Activated CD8-positive, alpha-beta T cell treated with anti-CD3 and anti-CD28 coated beads for 36 hours (primary cell): ENCODE data around the gene ATXN7. TPM values are rescaled to one million over a fixed set of nuclear protein-coding genes. Genes with fewer than 3 reads are reported as not detected.

Source experiments
- ATAC-seq: fragments of 200-7000 bp; cut with Tn5 transposase; one replicate; pipeline ENCODE4 v1.10.0; 2021; ENCODE audit warnings: mild to moderate bottlenecking, moderate library complexity
- CTCF ChIA-PET: fragments of 350-600 bp; sonication (Branson Sonifier 250); formaldehyde crosslinking; loops from one replicate; lab custom pipeline; 2021; ENCODE audit warnings: antibody characterized with exemption; lab: Charles Lee
- POLR2A ChIA-PET: fragments of 350-600 bp; sonication (Branson Sonifier 250); formaldehyde crosslinking; loops from one replicate; lab custom pipeline; 2021; ENCODE audit warnings: antibody characterized with exemption; lab: Charles Lee
- DNase-seq: peaks from one replicate; pipeline ENCODE4 v3.0.0-alpha.2; 2020
- H3K27ac Mint-ChIP-seq: one replicate; pipeline ENCODE4 v1.8.0; 2021; ENCODE audit warnings: mild to moderate bottlenecking, mixed read lengths
- H3K27me3 Mint-ChIP-seq: one replicate; pipeline ENCODE4 v1.8.0; 2021; ENCODE audit warnings: mixed read lengths
- H3K36me3 Mint-ChIP-seq: one replicate; pipeline ENCODE4 v1.8.0; 2021; ENCODE audit warnings: low read depth, mixed read lengths
- H3K4me1 Mint-ChIP-seq: one replicate; pipeline ENCODE4 v1.8.0; 2021; ENCODE audit warnings: low read depth, mixed read lengths
- H3K4me3 Mint-ChIP-seq: one replicate; pipeline ENCODE4 v1.8.0; 2021; ENCODE audit warnings: mild to moderate bottlenecking, moderate library complexity, mixed read lengths
- H3K9me3 Mint-ChIP-seq: one replicate; pipeline ENCODE4 v1.8.0; 2021; ENCODE audit warnings: mixed read lengths
- intact Hi-C: fragments of 100-400 bp; cut with micrococcal nuclease; formaldehyde crosslinking; loops from one replicate; pipeline ENCODE4 v1.10.0; 2022
- total RNA-seq, 2 experiments: library from RNA; stranded (reverse); gene quantifications; one replicate each; pipeline ENCODE4 v1.2.3, GENCODE V29; 2021
- TF ChIP-seq, protein P1 (sequence below): fragments of 200-600 bp; IDR thresholded peaks from one replicate; pipeline ENCODE4 v1.8.0; 2022; ENCODE audit warnings: antibody characterized with exemption, mild to moderate bottlenecking

The ATXN7 gene
- total RNA-seq, 2 experiments from 2014 or later = 22.5 to 25.9 TPM

DNA sequence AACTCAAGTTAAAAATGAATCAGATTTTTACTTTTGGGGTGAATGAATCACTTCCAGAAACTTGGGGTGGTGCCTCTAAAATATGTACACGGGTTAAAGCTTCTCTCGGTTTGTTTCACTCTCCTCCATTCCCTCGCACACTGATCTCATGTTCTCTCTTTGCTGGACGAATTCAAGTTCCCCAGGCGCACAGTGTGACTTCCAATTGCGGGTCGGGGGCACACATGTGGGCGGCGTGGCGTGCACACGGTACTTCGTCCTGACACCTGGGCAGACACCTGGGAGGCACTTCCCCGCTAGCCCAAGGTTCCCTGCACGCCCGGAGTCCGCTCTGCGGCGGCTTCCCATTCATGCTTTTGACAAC is 47.8 kb downstream of the ATXN7 start:
- ChIA-PET POLR2A (interaction anchor here (0.6 to 1.8 kb wide), 7 partner anchors 10 to 69 kb away, joined by 3 to 6 read pairs (median 3); no protein-coding TSS in a partner anchor), CTCF (interaction anchor here (1.1 to 1.9 kb wide), 5 partner anchors 17 to 68 kb away, joined by 3 to 5 read pairs (median 3); no protein-coding TSS in a partner anchor)
- H3K27me3 Mint-ChIP-seq = no peaks in the 10 kb centered on the region
- H3K4me3 Mint-ChIP-seq = peak overlapping the region; percentile 92
- TF ChIP-seq, protein P1, sequence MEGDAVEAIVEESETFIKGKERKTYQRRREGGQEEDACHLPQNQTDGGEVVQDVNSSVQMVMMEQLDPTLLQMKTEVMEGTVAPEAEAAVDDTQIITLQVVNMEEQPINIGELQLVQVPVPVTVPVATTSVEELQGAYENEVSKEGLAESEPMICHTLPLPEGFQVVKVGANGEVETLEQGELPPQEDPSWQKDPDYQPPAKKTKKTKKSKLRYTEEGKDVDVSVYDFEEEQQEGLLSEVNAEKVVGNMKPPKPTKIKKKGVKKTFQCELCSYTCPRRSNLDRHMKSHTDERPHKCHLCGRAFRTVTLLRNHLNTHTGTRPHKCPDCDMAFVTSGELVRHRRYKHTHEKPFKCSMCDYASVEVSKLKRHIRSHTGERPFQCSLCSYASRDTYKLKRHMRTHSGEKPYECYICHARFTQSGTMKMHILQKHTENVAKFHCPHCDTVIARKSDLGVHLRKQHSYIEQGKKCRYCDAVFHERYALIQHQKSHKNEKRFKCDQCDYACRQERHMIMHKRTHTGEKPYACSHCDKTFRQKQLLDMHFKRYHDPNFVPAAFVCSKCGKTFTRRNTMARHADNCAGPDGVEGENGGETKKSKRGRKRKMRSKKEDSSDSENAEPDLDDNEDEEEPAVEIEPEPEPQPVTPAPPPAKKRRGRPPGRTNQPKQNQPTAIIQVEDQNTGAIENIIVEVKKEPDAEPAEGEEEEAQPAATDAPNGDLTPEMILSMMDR = no peak
- no peaks in the 10 kb centered on the region for H3K9me3 Mint-ChIP-seq
- peaks cover 26% of the 10 kb centered on the region for H3K36me3 Mint-ChIP-seq
- intact Hi-C loops = loop anchor here (5.0 to 10.0 kb wide), 2 partner anchors 49 to 53 kb away; partner anchors contain the start of genes ATXN7 and THOC7
- ATAC-seq (peak; percentile 31), DNase-seq (peak; percentile 60)
- H3K27ac Mint-ChIP-seq = peak overlapping the region; percentile 97
- H3K4me1 Mint-ChIP-seq = peaks cover 34% of the 10 kb centered on the region

DNA sequence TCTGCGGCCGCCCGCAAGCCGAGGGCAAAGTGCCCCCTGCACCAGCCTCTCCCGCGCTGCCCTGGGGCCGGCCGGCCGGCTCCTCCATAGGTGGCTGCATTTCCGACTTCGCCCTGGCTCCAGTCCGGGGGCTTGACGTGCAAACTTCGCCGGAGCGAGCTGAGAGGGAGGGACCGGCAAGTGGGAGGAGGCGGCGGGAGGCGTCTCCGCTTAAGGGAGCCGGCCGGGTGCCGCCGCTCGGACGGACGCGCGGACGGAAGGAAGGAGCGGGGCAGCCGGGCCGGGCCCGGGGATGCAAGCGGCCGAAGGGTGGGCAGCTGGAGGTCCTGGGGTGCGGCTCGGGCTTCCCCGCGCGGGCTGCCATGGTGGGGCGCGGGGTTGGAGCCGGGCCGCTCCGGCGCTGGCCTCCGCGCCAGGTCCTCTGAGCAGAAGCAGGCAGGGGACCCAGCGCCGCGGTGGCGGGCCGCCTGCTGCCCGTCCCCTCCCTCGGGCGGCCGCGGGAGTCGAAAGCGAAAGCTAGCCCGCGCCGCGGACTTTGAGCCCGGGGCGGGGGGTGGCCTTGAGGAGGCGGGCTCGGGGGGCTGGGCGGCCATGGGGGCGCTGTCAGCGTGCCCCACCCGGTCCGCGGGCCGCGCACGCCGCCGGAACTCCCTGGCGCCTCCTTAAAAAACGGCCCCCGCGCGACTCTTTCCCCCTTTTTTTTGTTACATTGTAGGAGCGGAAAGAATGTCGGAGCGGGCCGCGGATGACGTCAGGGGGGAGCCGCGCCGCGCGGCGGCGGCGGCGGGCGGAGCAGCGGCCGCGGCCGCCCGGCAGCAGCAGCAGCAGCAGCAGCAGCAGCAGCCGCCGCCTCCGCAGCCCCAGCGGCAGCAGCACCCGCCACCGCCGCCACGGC is 48.5 kb downstream of the ATXN7 start, which contains the start of gene SCAANT1:
Gene SCAANT1, minus strand, starts transcription at position 511 of the 895 bp plus-strand sequence.
- Mint-ChIP-seq H3K4me3 (peak within 1 kb of the TSS; percentile 92), H3K9me3 (no peaks in the 10 kb centered on the region), H3K4me1 (peaks cover 37% of the 10 kb centered on the region), H3K27me3 (no peaks in the 10 kb centered on the region), H3K36me3 (peaks cover 31% of the 10 kb centered on the region), H3K27ac (peak within 1 kb of the TSS; percentile 97)
- CTCF ChIA-PET = interaction anchor here (0.9 to 1.9 kb wide), 6 partner anchors 18 to 67 kb away, joined by 3 to 5 read pairs (median 3); no protein-coding TSS in a partner anchor
- POLR2A ChIA-PET = interaction anchor here (0.6 to 1.8 kb wide), 6 partner anchors 11 to 66 kb away, joined by 3 to 6 read pairs (median 4); no protein-coding TSS in a partner anchor
- TF ChIP-seq, protein P1 = no peak
- intact Hi-C loops = loop anchor here (5.0 to 10.0 kb wide), 2 partner anchors 50 to 53 kb away; partner anchors contain the start of genes ATXN7 and THOC7
- ATAC-seq = peak; percentile 76
- peak; percentile 83 for DNase-seq

DNA sequence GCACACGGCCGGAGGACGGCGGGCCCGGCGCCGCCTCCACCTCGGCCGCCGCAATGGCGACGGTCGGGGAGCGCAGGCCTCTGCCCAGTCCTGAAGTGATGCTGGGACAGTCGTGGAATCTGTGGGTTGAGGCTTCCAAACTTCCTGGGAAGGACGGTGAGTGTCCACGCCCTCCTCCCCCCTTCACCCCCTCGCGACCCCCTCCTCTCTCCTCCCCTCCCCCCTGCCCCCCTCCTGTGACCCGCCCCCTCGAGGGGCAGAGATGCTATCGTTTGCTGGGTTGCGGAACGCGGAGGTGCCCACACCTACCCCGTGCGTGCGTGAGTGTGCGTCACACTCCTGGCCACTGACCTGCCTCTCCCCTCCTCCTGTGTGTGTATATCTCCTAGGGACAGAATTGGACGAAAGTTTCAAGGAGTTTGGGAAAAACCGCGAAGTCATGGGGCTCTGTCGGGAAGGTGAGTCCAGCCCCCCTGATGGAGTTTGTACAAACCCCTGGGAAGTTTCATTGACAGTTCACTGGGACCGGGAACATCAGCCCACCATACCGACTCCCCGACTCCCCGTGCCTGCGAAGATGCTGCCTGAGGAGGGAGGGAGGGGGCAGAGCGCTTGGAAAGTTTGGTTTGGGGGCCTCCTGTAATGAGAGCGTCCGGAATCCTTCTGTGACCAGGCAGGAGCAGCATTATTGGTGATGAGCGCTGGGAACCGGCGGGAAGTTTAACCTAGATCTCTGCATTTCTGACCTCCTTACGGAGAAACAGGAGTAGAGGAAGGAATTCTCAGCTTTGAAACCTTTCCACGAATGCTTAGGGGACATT is 49.3 kb downstream of the ATXN7 start:
- TF ChIP-seq, protein P1 = no peak
- peaks cover 40% of the 10 kb centered on the region for H3K36me3 Mint-ChIP-seq
- POLR2A ChIA-PET = interaction anchor here (0.7 to 1.8 kb wide), 6 partner anchors 15 to 65 kb away, joined by 3 to 6 read pairs (median 3); no protein-coding TSS in a partner anchor
- no peaks in the 10 kb centered on the region for H3K9me3 Mint-ChIP-seq
- H3K4me1 Mint-ChIP-seq = peaks cover 45% of the 10 kb centered on the region
- DNase-seq (peak; percentile 64), ATAC-seq (peak; percentile 40)
- peak overlapping the region; percentile 93 for H3K27ac Mint-ChIP-seq
- H3K27me3 Mint-ChIP-seq = no peaks in the 10 kb centered on the region
- intact Hi-C loops = loop anchor here (5.0 to 10.0 kb wide), 2 partner anchors 51 to 52 kb away; partner anchors contain the start of genes ATXN7 and THOC7
- CTCF ChIA-PET = interaction anchor here (0.9 to 1.5 kb wide), 4 partner anchors 21 to 60 kb away, joined by 3 read pairs; no protein-coding TSS in a partner anchor
- H3K4me3 Mint-ChIP-seq = peak overlapping the region; percentile 89

DNA sequence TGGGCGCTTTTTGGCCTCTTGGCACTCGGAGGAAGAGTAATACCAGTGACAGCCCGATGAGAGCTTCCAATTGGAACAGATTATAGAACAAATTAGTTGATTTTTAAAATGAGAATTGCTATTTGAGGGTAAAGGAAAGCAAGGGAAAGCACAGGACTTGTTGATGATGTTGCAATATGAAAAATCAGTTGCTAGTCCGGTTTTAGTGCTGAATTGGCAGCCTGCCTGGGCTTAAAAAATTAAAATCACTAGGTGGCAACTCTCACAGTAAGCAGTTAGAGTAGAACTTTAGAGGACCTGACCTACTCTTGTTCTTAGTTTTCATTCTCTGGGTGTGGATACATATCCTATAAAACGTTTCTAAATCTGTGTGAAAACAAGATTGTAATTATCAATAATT is 50.6 kb downstream of the ATXN7 start:
- Mint-ChIP-seq H3K27ac (no peak overlapping the region), H3K4me3 (peak overlapping the region; percentile 89), H3K4me1 (peaks cover 51% of the 10 kb centered on the region), H3K27me3 (no peaks in the 10 kb centered on the region), H3K9me3 (no peaks in the 10 kb centered on the region), H3K36me3 (peaks cover 51% of the 10 kb centered on the region)
- intact Hi-C loops = loop anchor here (5.0 to 10.0 kb wide), 2 partner anchors 50 to 52 kb away; partner anchors contain the start of genes ATXN7 and THOC7
- TF ChIP-seq, protein P1 = no peak
- ChIA-PET POLR2A (interaction anchor here (1.1 to 2.0 kb wide), 2 partner anchors 50 to 61 kb away, joined by 3 to 8 read pairs; no protein-coding TSS in a partner anchor), CTCF (no interaction called here)
- DNase-seq = no peak
- ATAC-seq = no peak
